Dedifferentiated amniotic fluid mesenchymal stem cell (primary cell): ENCODE measurements around the gene AGPAT3.
"Not testable (repeated sequence)": the region's sequence is repeated elsewhere in the genome, so short reads cannot be mapped to it uniquely, and the experiment has no call there.

Experiments used
- DNase-seq: peaks from one replicate; pipeline ENCODE4 v3.0.0-alpha.2; 2016; ENCODE audit errors: extremely low spot score

AGPAT3 gene

GRCh38 chr21:43882952-43883545 is 18.0 kb downstream of the AGPAT3 start:
- DNase-seq, result no peak

GRCh38 chr21:43884012-43884860 is 19.2 kb downstream of the AGPAT3 start:
- DNase-seq, result no peak

- DNase-seq, result no peak
Measured at GRCh38 chr21:43884861-43885417, 19.9 kb downstream of the AGPAT3 start.

- DNase-seq, result no peak
Measured at GRCh38 chr21:43885721-43886120, 20.7 kb downstream of the AGPAT3 start.

- no peak for DNase-seq
Measured at GRCh38 chr21:43886565-43886964, 21.5 kb downstream of the AGPAT3 start.

- DNase-seq, result no peak
Measured at GRCh38 chr21:43889069-43889468, 24.0 kb downstream of the AGPAT3 start.

- no peak for DNase-seq
Measured at GRCh38 chr21:43890042-43890441, 25.0 kb downstream of the AGPAT3 start.

- no peak for DNase-seq
Measured at GRCh38 chr21:43892334-43892733, 27.3 kb downstream of the AGPAT3 start.

- no peak for DNase-seq
Measured at GRCh38 chr21:43892984-43893535, 28.0 kb downstream of the AGPAT3 start.

- DNase-seq, result no peak
Measured at GRCh38 chr21:43893536-43894205, 28.6 kb downstream of the AGPAT3 start.

GRCh38 chr21:43894206-43894577 is 29.2 kb downstream of the AGPAT3 start:
- no peak for DNase-seq

GRCh38 chr21:43895196-43895595 is 30.2 kb downstream of the AGPAT3 start:
- no peak for DNase-seq

GRCh38 chr21:43896696-43897299 is 31.8 kb downstream of the AGPAT3 start:
- DNase-seq, result not testable (repeated sequence)

GRCh38 chr21:43899307-43900077 is 34.5 kb downstream of the AGPAT3 start:
- DNase-seq, result no peak

- DNase-seq, result no peak
Measured at GRCh38 chr21:43900078-43900385, 35.0 kb downstream of the AGPAT3 start.

- no peak for DNase-seq
Measured at GRCh38 chr21:43900690-43901089, 35.7 kb downstream of the AGPAT3 start.

GRCh38 chr21:43902441-43902840 is 37.4 kb downstream of the AGPAT3 start:
- DNase-seq, result no peak

- no peak for DNase-seq
Measured at GRCh38 chr21:43903451-43904091, 38.5 kb downstream of the AGPAT3 start.

GRCh38 chr21:43904331-43904781 is 39.3 kb downstream of the AGPAT3 start:
- no peak for DNase-seq

- DNase-seq, result no peak
Measured at GRCh38 chr21:43905726-43906455, 40.9 kb downstream of the AGPAT3 start.
